ACHN (cell line): ENCODE measurements around the gene INPP4B.
"Not testable (repeated sequence)": the region's sequence is repeated elsewhere in the genome, so short reads cannot be mapped to it uniquely, and the experiment has no call there.

Source experiments
- DNase-seq: peaks from one replicate; pipeline ENCODE4 v3.0.0-alpha.2; 2015
- in situ Hi-C: cut with HindIII; loops from 2 replicates; pipeline ENCODE4 v1.10.0; 2017; ENCODE audit warnings: low sequenced_read_pairs, low pct_ligation_motif_present, low pct_unique_long_range_greater_than_20kb

Gene INPP4B

DNA sequence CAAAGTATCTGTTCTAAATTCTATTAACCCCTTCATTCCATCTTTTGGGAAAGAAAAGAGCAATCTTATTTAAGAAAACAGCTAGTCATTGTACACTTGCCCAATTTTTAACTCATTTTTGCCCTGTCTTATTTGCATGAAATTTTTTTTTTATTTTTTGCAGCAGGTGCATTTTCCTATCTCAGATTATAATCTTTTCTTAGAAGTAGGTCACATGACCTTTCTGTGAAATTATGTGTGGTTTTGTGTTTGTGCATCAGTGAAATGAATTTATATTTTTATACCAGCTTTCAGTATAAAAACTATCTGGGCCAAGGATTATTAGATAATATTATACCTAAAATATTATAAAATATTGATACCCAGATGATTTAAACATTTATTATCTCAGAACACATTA lies 145.6 kb downstream of the INPP4B start:
- DNase-seq, result no peak
- in situ Hi-C loops, result no loop called here

DNA sequence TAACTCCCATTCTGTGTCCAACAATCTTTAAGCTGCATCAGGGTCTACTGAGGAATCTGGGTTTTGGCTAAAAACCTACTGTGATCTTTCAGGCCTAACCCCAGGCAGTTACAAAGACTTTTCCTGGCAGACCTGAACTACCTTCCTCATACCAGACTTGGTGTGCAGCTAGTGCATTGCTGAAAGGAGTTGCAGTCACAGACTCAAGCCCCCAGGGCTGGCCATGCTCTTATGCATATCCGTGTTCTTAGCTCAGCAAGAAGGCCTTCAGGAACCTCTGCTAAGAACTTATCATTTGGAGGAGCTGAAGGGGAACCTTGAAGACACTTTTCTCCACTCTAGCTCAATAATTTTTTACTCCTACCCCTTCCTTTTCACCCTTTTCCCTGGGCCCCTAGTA lies 147.5 kb downstream of the INPP4B start:
- in situ Hi-C loops, result no loop called here
- DNase-seq, result no peak

DNA sequence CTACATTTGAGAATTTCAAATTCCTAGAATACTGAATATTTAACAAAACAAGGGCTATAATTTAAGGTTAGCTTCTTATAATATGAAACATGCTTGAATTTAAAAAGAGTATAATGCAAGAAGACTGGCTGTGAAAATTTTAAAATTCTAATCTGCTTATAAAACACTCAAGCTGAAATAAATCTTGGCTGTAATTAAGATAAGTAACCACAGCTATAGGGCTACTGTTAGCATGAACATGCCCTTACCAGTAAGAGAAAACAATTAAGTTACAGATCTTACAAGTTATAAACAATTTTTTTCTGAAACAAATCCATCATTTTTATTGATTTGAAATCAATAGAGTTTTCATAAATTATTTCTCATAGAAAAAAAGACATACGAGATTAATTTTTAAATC lies 148.2 kb downstream of the INPP4B start:
- in situ Hi-C loops, result no loop called here
- no peak for DNase-seq

DNA sequence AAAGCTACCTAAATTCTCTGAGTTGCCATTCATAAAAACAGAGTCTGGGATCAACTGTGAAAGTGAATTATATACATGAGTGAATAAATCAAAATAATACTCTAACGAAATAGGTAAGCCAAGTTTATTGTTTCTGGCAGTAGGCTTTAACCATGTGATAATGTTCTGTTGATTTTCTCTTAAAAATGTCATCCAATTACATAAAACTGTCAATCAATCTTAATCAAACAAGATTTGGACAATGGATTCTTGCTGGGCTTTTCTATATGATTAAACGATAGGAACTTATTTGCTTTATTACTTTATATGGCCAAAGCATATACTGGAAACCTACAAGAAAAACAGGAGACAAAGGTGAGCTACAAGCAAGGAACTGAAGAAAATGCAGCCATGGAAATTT lies 148.8 kb downstream of the INPP4B start:
- in situ Hi-C loops, result no loop called here
- DNase-seq, result no peak

DNA sequence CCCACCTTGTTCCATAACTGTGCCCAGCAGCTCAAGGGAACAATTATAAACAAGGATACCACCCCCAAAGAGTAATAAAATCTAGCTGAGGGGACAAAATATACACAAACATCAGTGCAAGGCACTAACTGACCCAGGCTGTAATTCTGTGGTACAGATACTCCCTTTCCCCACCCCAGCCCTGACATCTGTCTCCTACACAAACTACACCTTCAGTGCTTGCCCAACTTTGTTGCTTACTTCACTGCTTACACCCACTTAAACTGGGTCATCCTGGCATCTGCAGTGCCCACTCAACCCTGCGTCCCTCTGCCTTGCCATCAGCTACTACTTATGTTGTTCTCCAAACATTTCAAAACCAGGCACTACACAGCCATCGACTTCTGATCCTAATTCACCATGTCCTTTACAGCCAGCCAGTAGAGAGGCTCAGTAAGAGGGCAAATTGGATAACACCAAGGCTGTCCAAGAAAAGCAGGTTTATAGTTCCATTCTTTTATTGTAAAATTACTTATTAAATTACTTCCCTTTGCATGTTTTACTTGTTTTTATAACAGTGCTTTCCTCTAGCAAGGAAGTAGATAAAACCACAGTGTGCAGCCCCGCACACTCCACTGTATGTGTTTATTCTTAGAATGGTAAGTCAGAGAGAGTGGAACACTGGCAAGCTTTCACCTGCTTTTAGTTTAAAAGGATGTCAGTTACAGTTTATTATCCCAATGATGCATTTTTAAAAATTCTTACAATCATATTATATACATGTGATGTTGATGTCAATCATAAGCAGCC lies 149.6 kb downstream of the INPP4B start:
- in situ Hi-C loops, result no loop called here
- no peak for DNase-seq

DNA sequence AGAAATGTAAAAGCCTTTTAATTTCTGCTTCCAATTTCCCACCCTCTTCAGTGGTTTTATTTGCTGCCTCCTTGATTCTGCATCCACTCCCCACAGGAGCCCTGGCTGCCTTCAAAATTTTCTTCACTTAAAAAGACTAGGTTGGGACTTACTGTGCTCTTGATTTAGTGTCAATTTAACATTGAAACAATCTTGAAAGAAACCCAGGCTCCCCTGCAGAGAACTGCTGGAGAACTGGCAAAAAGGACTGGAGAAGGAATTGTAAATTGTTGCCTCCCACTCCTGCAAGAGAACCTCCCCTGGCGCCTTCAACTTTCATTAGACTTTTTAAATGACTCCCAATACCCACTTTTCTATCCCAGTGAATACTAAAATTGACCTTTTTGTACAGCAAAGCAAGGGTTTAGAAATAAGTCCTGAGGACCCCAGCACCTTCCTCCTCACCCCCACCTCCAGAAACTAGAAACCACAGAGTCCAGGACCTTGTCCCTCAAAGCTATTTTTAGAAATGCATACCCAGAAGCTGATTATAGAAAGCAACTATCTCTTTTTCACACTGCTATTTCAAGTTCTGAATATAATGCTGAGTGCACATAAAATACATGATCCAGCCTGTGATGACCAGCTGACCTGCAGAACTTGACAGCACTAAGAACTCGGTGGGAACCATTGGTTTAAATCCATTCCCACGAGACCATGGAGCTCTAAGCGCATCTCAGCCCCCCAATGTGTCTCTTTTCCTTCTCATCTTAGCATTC lies 155.5 kb downstream of the INPP4B start:
- in situ Hi-C loops, result no loop called here
- no peak for DNase-seq

DNA sequence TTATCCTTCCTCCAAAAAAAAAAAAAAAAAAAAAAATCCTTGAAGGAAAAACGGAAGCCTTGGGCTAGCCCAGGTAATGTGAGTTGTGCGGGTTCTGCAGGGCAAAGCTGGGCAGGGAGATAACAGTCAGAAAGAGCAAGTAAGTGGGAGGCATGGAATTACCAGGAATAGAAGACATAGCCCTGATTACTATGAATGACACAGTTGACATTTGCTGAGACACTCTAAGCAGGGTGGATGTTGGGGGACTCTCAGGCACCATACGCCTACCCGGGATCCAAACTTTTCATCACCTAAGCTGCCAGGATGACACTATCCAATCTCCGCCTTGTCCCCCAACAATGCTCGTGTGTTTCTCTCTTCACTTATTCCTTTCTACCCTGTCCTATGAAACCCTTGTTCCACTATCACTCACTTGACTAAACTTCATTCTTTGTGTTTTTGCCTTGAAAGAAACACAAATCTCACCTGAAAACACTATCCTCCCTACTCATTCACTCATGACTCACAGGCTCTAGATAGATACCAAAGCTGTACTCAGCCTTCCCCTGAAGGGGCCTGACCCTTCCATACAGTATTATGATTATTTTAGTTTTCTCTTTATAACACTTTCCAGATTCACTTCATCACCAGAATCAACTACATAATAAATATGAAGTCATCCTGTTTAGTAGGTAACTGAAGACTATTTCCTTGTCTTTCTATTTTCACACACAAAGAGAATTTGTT lies 158.4 kb downstream of the INPP4B start:
- no peak for DNase-seq
- in situ Hi-C loops, result no loop called here

DNA sequence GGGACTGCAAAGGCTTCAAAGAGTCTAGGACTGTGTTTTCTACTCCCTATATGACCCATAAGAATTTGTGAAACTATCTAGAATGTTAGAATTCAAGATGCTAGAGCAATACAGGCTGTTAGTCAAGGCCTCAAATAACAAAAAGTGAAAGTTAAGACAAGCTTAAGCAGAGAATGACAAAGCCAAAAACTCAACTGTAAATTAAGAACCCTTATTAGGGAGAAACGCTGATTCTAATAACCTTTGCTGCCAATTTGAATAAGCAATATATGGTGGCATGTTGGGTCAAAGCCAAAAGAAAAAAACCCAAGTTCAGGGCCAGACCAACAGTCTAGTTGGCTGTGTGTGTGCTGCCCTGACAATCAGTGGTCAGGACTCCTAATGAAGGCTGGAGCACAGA lies 160.0 kb downstream of the INPP4B start:
- no peak for DNase-seq
- in situ Hi-C loops, result no loop called here

DNA sequence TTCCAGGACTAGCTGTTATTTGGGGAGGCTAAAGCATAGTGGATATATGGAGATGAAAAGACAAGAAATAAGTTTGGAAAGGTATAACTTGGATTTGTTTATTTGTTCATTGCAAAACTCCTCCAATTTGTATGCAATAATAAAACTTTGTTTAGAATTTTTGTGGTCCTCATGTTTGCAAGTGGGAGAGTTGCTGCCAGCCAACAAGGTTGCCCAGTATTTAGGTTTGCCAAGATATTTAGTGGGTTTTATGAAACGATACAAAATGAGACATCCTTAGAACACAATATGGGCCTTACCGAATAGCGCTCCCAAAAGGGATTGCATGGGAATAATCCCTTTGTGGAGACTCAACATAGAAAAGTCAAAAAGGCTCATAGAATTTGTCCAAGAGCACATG lies 162.1 kb downstream of the INPP4B start:
- no peak for DNase-seq
- in situ Hi-C loops, result no loop called here

DNA sequence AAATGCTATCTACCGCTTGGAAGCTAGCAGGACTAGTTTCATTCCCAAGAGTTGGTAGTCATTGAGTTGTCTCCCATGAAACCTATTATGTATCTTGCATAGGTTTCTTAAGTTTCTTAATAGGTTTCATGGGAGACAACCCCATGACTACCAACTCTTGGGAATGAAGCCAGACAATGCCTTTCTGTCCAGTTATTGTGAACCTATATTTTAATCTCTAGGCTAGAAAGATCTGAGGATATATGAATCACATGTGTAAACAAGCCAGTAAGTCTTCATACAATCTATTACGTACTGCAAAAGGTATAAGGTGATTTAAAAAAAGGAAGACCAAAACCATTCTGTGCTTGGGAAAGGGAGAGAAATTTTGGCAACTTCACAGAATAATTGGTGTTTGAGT lies 162.6 kb downstream of the INPP4B start:
- in situ Hi-C loops, result no loop called here
- no peak for DNase-seq

DNA sequence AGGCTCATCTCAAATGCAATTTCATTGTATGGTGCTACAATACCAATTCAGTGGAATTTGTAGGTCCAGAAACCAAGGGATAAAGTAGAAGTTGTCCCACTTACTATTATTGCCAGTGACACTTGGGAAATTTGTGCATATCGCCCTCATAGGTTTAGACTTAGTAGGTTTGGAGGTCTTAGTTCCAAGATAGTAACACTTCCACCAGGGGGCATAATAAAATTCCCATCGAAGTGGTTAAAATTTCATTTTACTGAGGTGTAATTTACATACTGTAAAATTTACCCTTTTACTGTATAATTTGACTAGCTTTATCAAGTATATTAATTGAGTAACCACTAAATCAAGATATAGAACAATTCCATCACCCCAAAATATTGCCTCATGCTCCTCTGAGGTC lies 174.6 kb downstream of the INPP4B start:
- in situ Hi-C loops, result no loop called here
- DNase-seq, result no peak

DNA sequence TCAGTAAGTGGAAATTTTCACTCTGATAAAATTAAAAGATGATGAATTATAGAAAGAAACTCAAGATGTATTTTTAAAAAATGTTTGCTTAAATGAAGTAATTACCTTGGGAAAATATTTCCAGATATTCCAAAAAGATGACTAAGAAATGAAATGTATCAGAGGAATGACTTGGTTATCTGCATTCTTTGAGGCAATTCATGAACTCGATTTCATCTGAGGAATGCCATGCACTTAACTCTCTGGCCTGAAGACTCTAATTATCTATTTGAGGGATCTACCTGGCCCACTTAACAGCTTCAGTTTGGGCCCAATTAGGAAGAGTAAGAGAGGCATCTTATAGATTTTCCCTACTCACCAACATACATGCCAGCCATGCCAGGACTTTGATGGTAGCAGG lies 182.3 kb downstream of the INPP4B start:
- DNase-seq, result no peak
- in situ Hi-C loops, result no loop called here

DNA sequence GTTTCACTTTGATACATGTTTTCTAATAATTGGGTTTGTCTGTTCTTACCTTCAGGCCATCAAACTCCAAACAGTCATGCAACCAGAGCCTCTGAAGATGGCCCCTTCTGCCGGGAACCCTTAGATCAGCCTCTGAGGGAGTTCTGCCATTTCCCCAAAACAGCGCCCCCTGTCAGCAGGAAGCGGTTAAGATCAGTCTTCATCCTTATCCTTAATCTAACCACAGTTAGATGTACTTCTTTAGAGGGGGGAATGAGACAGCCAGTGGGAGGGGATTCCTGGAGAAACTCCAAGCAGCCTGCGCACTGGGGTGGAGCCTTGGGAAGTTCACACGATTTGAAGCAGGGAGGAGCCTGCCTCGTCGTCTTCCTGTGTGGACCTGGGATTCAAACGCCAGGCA lies 185.4 kb downstream of the INPP4B start:
- in situ Hi-C loops, result no loop called here
- DNase-seq, result no peak

DNA sequence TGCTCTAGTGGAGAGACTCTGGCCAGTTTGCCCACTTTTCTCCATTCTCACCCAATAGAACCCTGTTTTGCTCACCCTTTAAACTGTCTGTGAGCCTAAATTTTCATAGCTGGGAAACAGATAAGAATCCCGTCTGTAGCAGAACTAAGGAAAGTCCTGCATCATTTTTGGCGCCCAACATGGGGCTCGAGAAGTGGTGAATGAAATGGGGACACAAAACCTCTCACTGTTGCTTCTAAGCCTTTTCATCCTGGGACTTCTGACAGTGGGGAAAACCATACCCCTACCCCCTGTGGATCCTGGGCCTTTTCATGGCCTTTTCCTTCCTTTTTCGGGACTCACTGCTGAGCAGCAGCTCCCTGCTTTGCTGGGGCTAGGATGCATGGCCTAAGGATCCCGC lies 189.9 kb downstream of the INPP4B start:
- in situ Hi-C loops, result no loop called here
- peak; percentile 9 for DNase-seq

DNA sequence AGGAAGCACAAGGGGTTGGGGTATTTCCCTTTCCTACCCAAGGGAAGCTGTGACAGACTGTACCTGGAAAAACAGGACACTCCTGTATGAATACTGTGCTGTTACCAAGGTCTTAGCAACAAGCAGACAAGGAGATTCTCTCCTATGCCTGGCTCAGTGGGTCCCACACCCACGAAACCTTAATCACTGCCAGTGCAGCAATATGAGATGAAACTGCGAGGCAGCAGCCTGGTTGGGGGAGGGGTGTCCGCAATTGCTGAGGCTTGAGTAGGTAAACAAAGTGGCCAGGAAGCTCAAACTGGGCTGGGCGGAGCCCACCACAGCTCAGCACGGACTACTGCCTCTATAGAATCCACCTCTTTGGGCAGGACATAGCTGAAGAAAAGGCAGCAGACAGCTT lies 197.7 kb downstream of the INPP4B start:
- in situ Hi-C loops, result no loop called here
- no peak for DNase-seq

DNA sequence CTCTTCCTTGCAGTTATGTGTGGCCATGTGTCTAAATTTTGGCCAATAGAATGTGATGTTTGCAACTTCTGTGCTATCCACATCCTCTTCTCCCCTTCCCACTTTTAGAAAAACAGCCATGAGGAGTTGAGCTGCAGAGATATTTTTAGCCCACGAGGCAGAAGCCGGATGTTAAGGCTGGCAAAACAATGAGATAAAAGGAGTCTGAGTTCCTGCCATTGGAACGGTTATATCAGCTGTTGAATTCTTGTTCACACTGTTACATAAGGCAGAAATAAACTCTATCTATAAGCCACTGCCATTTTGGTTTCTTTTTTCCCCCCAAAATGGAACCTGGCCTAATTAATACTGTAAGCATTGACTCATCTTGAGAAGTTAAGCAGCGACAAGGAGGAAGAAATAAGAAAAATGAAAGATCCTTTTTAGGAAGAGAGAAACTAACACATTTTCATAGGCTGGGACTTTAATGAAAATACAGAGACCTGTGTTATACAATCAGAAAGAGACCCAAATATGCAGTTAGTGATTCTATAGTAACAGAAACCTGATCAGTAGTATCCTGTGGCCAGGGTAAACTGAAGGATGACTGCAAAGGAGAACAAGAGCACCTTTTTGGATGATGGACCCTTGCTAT lies 200.5 kb downstream of the INPP4B start:
- no peak for DNase-seq
- in situ Hi-C loops, result no loop called here

DNA sequence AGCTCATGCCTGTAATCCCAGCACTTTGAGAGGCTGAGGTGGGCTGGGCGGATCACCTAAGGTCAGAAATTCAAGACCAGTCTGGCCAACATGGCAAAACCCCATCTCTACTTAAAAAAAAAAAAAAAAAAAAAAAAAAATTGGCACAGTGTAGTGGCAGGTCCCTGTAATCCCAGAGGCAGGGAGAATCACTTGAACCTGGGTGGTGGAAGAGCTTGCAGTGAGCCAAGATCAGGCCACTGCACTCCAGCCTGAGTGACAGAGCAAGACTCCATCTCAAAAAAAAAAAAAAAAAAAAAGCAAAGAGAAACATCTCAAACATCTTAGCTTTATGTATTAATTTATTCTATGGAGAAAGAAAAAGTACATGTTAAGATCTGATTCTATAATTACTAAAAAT lies 201.5 kb downstream of the INPP4B start:
- DNase-seq, in situ Hi-C loops: not testable (repeated sequence)

DNA sequence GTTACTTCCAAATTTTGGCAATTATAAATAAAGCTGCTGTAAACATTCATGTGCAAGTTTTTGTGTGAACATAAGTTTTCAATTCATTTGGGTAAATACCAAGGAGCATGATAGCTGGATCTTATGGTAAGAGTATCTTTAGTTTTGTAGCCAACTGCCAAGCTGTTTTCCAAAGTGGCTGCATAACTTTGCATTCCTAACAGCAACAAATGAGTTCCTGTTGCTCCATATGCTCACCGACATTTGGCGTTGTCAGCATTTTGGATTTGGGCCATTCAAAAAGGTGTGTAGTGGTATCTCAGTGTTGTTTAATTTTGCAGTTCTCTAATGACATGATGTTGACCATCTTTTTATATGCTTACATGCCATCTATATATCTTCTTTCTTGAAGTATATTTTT lies 208.5 kb downstream of the INPP4B start:
- in situ Hi-C loops, result no loop called here
- no peak for DNase-seq

DNA sequence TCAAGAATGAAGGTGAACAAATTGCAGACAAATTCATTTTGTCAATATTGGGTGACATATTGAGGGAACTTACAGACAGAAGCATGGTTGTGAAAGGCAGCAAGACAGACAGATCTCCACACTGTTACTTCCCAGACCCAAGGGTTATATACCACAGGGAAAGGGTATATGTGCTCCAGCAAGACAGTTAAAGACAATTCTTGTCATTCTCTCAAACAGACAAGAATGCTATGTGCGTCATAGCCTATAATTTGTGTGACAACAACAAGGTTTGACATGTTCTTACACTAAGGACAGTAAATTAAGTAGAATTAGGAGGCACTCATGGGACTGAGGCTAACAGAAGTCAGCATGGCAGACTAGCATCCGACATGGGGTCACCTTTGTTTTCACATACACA lies 214.3 kb downstream of the INPP4B start:
- DNase-seq, result no peak
- in situ Hi-C loops, result no loop called here
